B cell (primary cell): ENCODE data around the gene PPP2R2D.

Experiments used
- CTCF ChIP-seq: fragments of 200-600 bp; IDR thresholded peaks from one replicate; pipeline ENCODE4 v1.8.0; 2022; ENCODE audit warnings: antibody characterized with exemption, mild to moderate bottlenecking
- EZH2 ChIP-seq: IDR thresholded peaks from 2 replicates; pipeline ENCODE4 v1.6.1; 2012; ENCODE audit warnings: borderline replicate concordance, low read depth, mild to moderate bottlenecking, moderate library complexity, low read length; ENCODE audit not compliant: insufficient read depth, poor library complexity, severe bottlenecking

- TF ChIP-seq CTCF (no peak), EZH2 (no peak)
These were observed 28.6 kb upstream of the PPP2R2D start for GRCh38 chr10:131872011-131872826.
